ENCODE data around the gene SLC2A11.

SLC2A11 gene

GRCh38 chr22:23832226-23833016, 25.3 kb upstream of the SLC2A11 start:
- DNase-seq, result no peak

GRCh38 chr22:23833017-23833751, 24.5 kb upstream of the SLC2A11 start:
- no peak for DNase-seq

GRCh38 chr22:23833911-23834317, 23.8 kb upstream of the SLC2A11 start:
- no peak for DNase-seq

- no peak for DNase-seq
Observed at GRCh38 chr22:23834406-23834792, 23.3 kb upstream of the SLC2A11 start.

GRCh38 chr22:23834793-23835483, 22.7 kb upstream of the SLC2A11 start:
- no peak for DNase-seq

- DNase-seq, result no peak
Observed at GRCh38 chr22:23835484-23836144, 22.1 kb upstream of the SLC2A11 start.

GRCh38 chr22:23836281-23836680, 21.4 kb upstream of the SLC2A11 start:
- DNase-seq, result no peak

- DNase-seq, result no peak
Observed at GRCh38 chr22:23836692-23837495, 20.8 kb upstream of the SLC2A11 start.

- DNase-seq, result no peak
Observed at GRCh38 chr22:23837496-23837859, 20.2 kb upstream of the SLC2A11 start.

- DNase-seq, result no peak
Observed at GRCh38 chr22:23837911-23838680, 19.6 kb upstream of the SLC2A11 start.

GRCh38 chr22:23838681-23839468, 18.8 kb upstream of the SLC2A11 start, which contains the start of gene DERL3:
Gene DERL3, minus strand, starts transcription at chr22:23839006. Its CDS starts 19 bp downstream, at chr22:23838987.
- DNase-seq, result peak; percentile 97

- no peak for DNase-seq
Observed at GRCh38 chr22:23840026-23840425, 17.6 kb upstream of the SLC2A11 start.

GRCh38 chr22:23841292-23841691, 16.4 kb upstream of the SLC2A11 start:
- DNase-seq, result no peak

- DNase-seq, result no peak
Observed at GRCh38 chr22:23841736-23842445, 15.8 kb upstream of the SLC2A11 start.

- no peak for DNase-seq
Observed at GRCh38 chr22:23842599-23842998, 15.1 kb upstream of the SLC2A11 start.

- DNase-seq, result no peak
Observed at GRCh38 chr22:23844739-23845202, 12.9 kb upstream of the SLC2A11 start.

GRCh38 chr22:23845265-23846080, 12.2 kb upstream of the SLC2A11 start:
- DNase-seq, result no peak

GRCh38 chr22:23846081-23846469, 11.6 kb upstream of the SLC2A11 start:
- DNase-seq, result no peak
